Right renal cortex interstitium (tissue), 3 donors: ENCODE data around the gene DNAH10. TPM values are rescaled to one million over a fixed set of nuclear protein-coding genes. Genes with fewer than 3 reads are reported as not detected.
"Not testable (repeated sequence)": the region's sequence is repeated elsewhere in the genome, so short reads cannot be mapped to it uniquely, and the experiment has no call there.

Source experiments
- DNase-seq, 3 donors: peaks; one replicate each; pipeline ENCODE4 v3.0.0-alpha.2; 2013; ENCODE audit warnings: low read depth in 3 of 3, low spot score in 2 of 3
- polyA plus RNA-seq, 3 donors: library from polyadenylated mRNA; unstranded; fragments of 120-200 nt; gene quantifications; one replicate each; pipeline ENCODE4 v1.2.1, GENCODE V29; 2013; ENCODE audit not compliant: insufficient read length in 3 of 3

The DNAH10 gene
- polyA plus RNA-seq, 3 donors: 4.1 to 5.2 (median 5.0) TPM

DNA sequence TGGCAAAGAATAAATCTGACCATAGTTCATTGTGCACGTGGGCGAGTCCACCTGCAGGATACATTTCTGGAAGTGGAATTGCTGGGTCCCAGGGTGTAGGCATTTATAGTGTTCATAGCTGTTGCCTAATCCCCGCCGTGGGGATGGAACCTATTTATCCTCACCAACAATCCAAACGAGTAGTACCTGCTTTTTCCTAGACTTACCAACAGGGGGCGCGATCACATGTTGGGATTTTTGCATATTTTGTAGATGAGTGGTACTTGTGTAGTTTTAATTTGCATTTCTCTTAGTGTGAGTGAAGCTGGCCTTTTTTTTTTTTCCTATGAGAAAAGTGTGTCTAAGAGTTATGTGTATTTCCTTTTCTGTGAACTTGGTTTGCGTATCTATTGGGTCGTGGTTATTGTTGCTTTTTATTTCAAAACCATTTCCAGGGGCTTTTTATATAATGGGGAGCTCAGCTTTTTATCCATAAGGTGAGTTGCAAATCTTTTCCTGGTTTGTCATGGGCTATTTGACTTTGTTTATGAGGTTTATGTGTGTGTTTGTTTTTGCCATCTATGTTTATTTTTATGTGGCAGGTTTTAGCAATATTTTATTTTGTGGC lies 143.3 kb downstream of the DNAH10 start:
- no peak for DNase-seq

DNA sequence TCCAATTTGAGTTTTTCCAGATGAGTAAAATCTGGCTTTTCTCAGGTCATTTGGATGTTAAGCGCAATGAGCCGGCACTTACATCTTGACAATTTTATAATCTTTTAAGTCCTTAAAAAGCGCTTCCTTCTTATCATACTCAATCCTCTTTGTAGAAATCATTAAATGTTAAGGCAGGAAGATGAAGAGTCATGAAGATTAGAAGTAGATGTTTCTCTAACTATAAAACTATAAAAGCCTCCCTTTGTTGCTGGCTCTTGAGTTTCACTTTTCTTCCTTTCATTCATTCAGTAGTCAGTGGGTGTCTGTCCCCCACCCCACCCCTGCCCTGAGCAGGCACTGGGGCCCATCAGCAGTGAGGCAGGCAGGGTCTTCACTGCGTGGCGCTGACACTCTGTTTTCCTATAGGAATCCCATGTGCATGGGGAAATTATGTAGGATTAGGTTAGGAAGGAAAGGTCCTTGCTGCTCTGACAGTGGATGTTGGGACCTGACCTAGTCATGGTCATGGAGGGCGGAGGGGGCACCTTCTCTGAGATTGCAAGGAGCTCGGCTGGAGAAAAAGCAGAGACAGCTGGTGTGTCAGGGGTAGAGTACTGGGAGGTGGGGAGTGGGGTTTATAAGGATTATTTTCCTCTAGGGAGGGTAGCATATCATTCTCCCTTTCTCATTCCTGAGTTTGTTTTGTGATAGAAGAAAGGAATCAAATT lies 144.8 kb downstream of the DNAH10 start:
- no peak for DNase-seq

DNA sequence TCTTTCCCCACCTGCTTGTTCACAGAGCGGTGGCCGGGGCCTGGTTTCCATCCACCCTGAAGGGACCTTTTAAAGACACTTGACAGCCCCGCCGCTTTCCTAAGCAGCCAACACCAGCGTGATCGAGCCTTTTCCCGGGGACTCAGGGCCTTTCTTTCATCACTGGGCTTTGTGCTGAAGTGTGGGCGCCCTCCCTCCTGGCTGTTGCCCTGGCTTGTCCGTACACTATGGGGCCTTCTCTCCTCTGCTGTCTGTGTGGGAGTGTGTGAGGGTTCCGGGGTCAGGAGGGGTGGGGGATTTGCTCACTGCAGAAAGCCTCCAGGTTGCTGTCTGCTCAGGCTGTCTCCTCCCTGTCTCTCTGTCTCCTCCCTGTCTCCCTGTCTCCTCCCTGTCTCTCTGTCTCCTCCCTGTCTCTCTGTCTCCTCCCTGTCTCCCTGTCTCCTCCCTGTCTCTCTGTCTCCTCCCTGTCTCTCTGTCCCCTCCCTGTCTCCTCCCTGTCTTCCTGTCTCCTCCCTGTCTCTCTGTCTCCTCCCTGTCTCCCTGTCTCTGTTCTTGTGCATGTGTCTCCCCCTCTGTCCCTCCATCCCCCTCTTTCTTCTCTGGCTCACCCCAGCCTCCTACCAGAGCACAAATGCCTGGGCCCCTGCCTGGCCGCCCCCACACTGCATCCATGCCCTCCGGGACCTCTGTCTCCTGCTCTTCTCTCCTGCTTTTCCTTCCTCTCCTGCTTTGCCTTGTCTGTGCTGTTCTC lies 145.8 kb downstream of the DNAH10 start:
- no peak for DNase-seq

DNA sequence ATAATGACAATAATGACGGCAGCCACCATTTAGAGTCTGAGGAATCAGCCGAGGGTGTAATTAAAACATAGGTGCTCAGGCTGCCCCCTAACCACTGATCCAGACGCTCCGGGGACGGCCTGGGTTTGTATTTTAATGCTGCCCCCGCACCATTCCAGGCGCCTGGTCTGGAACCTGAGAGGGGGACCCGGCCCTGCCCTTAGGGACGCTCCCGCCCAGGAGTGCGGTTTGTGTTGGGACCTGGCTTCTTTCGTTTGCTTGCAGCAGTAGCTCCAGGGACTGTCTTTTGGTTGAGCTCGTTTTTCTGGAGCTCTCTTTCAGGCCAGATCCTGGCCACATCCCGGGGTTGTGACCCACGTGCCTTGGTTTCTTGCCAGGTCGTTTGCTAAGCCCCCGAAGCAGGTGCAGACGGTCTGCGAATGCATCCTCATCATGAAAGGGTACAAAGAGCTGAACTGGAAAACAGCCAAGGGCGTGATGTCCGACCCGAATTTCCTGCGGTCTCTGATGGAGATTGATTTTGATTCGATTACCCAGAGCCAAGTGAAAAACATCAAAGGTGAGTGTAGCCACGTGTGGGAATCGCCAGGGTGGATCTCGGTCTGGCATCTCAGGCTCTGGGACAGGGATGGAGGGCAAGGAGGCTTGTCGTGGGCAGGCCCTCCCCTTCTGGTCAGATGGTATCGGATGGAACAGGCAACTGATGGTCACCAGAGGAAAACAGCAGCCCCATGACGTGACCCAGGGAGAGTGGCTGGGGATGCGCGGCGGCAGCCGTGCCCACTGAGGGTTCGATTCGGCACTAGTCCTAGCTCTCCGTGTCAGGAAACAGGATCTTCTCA lies 147.0 kb downstream of the DNAH10 start:
- no peak for DNase-seq

DNA sequence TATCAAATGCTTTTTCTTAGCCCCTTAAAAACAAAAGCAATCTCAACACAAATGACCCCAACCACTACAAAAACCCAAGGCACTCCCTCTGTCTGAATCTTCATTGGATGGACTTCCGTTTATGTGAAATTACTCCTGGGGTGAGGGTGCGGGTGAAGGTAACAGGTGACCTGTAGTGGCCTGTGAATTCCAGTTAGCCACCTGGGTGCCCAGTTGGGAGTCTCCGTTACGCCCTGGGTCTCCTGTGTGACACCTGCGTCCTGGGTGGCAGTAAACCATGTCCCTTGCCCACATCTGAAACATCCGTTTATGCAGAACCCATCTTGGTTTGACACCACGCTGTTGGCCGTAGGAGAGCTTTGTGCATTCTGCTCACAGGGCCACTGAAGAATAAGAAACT lies 148.0 kb downstream of the DNAH10 start:
- no peak for DNase-seq

DNA sequence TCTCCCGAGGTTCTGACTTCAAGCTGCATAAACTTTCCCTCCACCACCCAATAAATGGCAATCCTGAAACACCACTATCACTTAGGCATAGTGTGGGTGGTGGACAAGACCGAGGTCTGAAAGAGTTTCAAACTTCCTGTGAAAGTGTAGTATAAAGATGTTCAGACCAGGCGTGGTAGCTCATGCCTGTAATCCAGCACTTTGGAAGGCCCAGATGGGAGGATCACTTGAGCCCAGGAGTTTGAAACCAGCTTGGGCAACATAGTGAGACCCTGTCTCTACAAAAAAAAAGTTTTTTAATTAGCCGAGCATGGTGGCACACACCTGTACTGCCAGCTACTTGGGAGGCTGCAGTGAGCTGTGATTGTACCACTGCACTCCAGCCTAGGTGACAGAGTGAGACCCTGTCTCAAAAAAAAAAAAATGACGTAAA lies 148.7 kb downstream of the DNAH10 start:
- DNase-seq: no peak

DNA sequence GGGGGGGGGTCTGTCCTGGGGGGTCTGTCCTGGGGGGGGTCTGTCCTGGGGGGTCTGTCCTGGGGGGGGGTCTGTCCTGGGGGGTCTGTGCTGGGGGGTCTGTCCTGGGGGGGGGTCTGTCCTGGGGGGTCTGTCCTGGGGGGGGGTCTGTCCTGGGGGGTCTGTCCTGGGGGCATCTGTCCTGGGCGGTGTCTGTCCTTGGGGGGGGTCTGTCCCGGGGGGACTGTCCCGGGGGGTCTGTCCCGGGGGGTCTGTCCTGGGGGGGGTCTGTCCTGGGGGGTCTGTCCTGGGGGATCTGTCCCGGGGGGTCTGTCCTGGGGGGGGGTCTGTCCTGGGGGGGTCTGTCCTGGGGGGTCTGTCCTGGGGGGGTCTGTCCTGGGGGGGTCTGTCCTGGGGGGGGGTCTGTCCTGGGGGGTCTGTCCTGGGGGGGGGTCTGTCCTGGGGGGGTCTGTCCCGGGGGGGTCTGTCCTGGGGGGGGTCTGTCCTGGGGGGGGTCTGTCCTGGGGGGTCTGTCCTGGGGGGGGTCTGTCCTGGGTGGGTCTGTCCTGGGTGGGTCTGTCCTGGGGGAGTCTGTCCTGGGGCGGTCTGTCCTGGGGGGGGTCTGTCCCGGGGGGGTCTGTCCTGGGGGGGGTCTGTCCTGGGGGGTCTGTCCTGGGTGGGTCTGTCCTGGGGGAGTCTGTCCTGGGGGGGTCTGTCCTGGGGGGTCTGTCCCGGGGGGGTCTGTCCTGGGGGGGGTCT lies 149.7 kb downstream of the DNAH10 start:
- not testable (repeated sequence) for DNase-seq

DNA sequence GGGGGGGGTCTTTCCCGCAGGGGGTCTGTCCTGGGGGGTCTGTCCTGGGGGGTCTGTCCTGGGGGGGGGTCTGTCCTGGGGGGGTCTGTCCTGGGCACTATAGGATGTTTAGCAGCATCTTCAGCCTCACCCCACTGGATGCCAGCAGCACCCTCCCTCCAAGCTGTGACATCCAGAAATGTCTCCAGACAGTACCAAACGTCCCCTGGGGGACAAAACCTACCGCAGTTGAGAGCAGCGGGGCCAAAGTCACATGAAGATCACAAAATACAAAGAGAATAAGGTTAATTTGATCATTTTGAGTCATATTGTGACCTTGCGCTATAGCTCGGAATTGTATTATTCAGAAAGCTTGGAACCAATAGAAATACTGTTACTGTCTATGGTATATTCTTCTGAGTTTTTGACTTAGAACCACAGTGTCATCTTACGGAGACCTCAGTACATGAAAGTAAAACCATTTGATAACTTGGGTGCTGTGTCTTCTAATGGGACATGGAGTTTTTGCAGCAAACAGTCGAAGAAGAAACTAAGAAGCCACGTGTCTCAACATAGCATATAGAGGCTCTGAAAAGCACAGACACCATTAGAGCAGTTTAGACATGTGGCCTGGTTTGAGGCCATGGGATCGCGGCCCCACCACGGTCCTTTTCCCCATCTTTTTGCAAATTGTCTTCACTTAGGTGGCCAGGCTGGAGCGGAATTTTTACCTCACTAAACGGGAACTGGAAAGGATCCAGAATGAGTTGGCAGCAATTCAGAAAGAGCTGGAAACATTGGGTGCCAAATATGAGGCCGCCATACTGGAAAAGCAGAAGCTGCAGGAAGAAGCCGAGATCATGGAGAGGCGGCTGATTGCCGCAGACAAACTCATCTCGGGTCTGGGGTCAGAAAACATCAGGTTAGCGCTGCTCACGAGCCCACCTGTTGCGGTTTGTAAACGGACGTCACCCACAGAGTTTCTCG lies 150.6 kb downstream of the DNAH10 start:
- DNase-seq: no peak

DNA sequence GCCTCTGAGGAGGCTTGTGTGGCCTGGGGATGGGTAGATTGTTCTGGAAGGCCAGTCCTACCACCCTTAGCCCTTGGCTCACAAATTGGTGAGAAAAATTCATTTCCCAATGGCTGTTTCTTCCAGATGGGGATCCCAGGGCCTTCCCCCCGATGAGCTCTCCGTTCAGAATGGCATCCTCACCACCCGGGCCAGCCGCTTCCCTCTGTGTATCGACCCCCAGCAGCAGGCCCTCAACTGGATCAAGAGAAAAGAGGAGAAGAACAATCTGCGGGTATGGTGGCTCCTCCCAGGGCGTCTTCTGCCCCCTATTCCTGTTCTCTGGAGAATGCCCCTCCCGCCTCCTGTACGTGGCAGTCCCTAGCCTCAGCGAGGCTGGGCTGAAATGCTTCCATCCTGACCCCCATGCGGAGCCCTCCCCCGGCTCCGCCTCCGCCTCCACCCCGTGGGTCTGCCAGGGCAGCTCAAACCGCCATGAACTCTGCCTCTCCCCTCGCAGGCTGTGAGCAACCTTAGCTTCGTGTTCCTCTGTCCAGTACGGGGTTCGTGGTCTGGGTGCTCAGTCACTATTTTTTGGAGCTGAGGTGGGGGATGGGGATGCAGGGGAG lies 152.7 kb downstream of the DNAH10 start:
- no peak for DNase-seq

DNA sequence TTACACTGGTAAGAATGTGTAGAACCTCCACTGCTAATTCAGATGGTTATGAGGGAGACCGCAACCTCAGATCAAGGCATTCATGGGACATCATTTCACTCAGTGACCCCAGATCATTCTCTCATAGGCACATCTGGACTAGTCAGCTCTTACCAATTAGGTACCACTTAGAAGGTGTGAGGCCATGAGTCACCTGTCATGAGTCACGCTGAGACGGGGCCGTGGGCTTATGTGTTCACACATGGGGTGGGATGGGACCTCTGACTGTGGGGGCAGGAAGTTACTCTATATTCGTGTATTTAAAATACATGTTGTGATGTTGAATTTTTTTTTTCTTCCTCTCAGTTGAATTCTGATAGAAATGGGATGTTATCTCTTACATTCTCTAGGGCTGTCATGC lies 154.6 kb downstream of the DNAH10 start:
- DNase-seq: no peak

DNA sequence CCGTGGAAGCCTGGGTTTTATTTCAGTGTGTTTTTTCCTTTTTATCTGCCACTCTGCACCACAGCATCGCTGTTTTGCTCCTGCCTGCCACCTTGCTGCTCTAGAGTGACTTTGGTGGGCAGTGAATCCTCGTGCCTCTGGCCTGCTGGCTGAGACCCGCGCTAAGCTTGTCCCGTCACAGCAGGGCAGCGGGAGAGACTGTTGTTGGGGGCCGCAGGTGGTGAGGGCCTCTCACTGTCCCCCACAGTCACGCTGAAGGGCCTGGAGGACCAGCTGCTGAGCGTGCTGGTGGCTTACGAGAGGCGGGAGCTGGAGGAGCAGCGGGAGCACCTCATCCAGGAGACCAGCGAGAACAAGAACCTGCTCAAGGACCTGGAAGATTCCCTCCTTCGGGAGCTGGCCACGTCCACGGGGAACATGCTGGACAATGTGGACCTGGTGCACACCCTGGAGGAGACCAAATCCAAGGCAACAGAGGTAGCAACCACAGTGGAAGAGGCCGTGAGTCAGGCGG lies 155.3 kb downstream of the DNAH10 start:
- DNase-seq: no peak

DNA sequence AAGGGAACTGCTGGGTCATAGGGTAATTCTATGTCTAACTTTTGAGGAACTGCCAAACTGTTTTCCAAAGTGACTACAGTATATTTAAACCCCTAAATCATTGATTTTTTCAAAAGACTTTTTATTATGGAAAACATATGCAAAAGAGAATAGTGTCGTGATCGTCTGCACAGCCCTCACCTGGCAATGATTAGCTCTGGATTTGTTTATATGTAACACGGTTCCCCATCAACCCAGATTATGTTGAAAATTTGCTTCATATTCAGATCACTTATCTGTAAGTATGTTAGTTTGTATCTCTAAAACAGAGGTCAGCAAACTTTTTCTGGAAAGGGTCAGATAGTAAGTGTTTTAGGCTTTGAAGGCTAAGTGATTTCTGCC lies 157.9 kb downstream of the DNAH10 start:
- DNase-seq: no peak

DNA sequence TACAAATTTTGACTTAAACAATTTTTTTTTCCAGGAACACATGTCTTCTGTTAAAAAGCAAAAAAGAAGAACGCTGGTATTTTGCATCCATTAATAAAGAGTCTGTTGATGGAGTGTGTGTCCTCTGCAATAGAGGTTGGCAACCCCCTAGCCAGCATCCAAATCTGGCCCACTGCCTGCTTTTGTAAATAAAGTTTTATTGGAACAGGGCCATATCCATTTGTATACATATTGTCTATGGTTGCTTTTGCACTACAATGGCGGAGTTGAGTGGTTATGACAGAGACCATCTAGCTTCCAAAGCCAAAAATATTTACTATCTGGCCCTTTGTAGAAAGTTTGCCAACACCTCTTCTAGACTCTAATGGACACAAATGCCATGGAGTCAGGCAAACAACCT lies 160.9 kb downstream of the DNAH10 start:
- DNase-seq: no peak

DNA sequence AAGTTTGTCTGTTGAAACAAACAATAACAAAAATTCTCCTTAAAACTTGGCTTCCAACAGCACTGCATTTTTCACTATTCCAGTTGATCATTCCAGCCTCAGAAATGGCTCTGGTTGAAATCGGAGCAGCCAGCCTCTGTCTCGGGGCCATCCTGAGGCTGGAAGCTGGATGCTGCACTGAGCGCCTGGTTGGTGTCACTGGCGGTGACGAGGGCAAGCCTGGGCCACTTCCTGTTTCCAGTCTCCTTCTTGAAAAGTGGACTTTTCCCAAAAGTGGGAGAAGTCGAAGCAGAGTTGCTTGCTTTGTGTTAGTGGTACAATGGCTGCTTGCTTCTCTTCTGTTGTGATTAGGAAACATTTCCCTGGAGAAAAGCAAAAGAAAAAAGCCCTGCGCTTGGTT lies 161.8 kb downstream of the DNAH10 start:
- no peak for DNase-seq

DNA sequence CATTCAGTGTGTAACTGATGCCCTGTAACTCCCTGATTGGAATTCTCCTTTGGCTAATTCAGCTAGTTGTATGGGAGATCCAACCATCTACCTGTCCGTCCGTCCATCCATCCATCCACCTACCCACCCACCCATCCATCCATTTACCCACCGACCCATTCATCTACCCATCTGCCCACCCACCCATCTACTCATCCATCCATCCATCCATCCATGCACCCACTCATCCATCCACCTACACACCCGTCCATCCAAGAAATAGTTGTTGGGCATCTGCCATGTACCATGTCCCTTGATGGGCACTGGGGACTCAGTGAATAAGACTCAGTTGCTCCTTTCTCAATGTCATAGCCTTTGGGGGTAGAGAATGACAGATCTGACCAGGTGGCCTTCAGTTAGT lies 162.4 kb downstream of the DNAH10 start:
- DNase-seq: no peak

DNA sequence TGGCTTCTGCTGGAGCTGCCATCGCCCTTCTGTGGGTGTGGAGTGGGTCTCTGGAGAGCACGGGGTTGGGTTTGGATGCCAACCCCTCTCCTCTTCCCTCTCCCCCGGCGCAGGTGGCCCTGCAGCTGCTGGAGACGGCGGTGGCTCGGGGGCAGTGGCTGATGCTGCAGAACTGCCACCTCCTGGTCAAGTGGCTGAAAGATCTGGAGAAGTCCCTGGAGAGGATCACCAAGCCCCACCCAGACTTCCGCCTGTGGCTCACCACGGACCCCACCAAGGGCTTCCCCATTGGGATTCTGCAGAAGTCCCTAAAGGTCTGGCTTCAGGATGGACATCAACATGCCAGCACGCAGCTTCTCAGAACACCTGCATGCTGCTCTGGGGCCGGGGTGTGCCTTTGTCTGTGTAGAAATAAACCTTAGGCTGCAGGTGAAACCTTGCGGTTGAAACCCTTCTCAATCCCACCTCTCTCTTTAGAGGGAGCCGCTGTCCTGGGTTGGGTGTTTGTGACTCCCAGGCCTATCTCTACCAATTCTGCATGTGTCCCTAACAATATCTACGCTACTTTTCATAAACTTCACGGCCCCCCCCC lies 166.3 kb downstream of the DNAH10 start:
- DNase-seq: no peak

DNA sequence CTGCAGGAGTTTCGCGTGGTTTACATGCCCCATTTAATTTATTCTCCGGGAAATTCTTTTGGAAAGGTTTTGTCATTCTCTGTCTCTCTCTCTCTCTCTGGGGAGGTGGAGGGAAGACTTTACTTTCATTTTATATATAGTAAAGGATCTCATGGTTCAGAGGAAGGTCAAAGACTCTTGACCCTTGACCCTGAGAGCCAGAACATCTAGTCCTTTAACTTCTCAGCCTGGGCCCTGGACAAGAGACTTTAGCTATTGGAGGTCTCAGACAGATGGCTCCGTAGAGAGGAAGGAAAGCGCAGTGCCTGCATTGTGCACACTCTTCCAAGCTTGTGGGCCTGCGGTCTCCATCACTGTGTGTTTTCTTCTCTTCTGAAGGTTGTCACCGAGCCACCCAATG lies 166.8 kb downstream of the DNAH10 start:
- no peak for DNase-seq

DNA sequence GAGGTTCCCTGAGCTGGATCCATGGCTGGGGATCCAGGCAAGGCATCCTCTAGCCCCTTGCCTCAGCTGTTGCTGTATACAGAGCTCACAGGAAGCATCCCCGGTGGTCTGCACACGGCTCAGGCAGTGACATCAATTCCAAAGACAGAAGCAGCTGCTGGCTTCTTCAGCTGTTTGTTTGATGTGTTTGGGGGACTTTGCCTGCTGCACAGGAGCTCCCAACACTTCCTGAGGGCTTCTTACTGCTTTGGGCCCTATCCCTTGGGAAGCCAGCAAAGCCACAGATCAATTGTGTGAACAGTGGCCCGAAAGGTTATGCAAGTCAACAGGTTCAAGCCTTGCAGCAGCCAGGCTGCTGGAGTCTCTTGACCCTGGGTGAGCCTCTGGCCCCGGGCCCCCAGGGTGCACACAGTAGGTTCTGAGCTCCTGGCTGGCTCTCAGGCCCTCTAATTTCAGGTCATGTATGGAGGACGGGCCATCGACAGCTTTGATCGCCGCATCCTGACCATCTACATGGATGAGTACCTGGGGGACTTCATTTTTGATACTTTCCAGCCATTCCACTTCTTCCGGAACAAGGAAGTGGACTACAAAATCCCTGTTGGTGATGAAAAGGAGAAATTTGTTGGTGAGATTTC lies 168.0 kb downstream of the DNAH10 start:
- no peak for DNase-seq
